GM12875 (cell line): ENCODE data around the gene UNCX.
"Not testable (repeated sequence)": the region's sequence is repeated elsewhere in the genome, so short reads cannot be mapped to it uniquely, and the experiment has no call there.

Experiments
- H3K4me3 ChIP-seq: one replicate; pipeline ENCODE4 v1.5.1; 2011; ENCODE audit warnings: low read depth, low read length, control low read depth
- CTCF ChIP-seq: IDR thresholded peaks from 2 replicates; pipeline ENCODE4 v1.5.1; 2011; ENCODE audit warnings: low read depth, mild to moderate bottlenecking, control low read depth, inconsistent platforms, low read length, moderate library complexity, borderline replicate concordance; ENCODE audit not compliant: insufficient read depth

Gene UNCX

GRCh38 chr7:1196950-1197349, 35.7 kb upstream of the UNCX start:
- TF ChIP-seq CTCF, result no peak
- no peak overlapping the region for H3K4me3 ChIP-seq

DNA sequence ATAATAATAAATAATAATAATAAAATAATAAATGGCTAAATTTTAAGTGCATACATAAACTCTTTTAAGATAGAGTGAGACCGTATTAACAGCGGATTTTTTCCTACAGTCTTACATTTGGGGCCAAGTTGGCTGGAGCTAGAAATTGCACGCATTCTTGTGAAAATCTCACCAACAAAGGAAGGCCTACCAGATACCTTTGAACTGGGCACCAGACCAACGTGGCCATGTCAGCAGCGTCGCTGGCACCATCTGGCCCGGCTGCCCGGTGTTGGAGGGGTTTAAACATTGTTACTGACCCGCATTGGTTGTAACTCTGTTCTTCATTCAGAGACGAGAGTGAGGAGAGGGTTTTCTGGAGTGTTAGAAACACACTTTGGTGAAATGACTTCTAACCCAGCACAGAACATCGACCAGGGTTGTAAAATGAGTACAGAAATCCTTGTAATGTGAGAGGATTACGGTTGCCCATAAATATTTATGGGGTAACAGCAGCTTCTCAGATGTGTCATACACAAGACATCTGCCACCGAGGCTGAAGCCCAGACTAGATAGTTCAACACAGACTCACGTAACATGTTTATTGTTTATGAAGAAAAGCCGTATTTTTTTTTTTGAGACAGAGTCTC, 34.6 kb upstream of the UNCX start:
- H3K4me3 ChIP-seq, result no peak overlapping the region
- TF ChIP-seq CTCF, result no peak

DNA sequence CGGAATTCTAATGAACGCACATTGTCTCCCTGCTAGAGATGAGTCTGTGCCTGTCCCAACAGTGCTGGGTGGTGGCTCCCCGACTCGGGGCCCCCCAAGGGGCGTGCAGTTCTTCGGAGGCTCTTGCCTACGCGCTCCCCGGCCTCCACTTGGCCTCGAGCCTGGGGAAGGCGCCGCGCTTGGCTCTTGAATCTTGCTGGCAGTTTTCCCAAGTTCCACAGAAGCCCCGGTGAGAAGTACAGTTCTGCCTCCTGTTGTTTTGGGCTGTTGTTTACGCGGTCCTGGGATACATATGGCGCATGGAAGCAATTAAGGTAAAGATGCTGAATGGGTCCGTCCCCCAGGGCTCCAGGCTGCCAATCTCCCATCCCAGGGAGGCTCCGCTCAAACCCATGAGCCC, 32.6 kb upstream of the UNCX start:
- TF ChIP-seq CTCF, result no peak
- H3K4me3 ChIP-seq, result no peak overlapping the region

- H3K4me3 ChIP-seq, result no peak overlapping the region
- no peak for TF ChIP-seq CTCF
Measured at GRCh38 chr7:1201916-1202315, 30.8 kb upstream of the UNCX start.

DNA sequence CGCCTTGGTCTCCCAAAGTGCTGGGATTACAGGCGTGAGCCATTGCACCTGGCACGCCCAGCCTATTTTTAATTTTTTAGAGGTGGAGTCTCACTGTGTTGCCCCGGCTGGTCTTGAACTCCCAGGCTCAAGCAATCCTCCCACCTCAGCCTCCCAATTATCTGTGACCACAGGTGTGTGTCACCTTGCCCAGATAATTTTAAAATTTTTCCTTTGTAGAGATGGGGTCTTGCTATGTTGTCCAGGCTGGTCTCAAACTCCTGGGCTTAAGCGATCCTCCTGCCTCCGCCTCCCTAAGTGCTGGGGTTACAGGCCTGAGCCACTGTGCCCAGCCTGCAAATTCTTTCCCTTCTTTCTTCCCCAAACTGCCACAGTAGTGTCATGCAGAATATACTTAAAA, 29.8 kb upstream of the UNCX start:
- H3K4me3 ChIP-seq, result not testable (repeated sequence)

DNA sequence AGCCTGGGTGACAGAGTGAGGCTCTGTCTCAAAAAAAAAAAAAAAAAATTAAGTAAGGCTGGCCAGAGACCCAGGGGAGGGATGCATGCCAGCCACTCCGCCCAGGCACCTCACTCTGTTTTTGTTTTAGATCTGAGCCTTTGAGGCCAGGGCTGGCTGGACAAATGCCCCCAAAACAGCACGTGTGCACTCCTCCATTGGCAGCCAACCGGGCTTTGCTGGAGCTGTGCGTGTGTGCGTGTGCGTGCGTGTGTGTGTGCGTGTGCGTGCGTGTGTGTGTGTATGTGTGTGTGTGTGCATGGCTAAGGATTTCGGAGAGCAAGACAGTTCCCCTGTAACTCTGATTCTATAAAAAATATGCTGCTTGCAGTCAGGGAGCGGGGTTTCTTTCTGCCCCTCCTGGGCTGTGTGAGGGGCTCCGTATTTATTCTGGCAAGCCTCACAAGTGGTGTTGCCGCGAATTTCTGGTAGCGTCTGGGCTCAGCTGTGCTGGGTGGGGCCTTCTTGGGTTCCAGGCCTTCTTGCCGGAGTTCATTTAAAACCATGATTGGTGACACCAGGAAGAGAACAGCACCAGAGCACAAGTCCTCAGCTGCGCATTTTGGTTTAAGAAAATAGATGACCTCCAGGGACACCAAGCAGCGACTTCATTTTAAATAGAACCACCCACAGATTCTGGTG, 28.1 kb upstream of the UNCX start:
- no peak for TF ChIP-seq CTCF

DNA sequence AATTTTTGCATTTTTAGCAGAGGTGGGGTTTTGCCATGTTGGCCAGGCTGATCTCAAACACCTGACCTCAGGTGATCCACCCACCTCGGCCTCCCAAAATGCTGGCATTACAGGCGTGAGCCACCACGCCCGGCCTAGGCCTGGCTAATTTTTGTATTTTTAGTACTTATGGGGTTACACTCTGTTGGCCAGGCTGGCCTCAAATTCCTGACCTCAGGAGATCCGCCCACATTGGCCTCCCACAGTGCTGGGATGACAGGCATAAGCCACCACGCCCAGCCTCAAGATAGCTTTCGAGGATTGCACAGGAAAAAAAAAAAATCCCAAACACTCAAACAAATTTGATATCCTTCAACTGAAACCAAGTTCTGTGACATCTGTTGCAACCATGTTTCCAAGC, 26.9 kb upstream of the UNCX start:
- not testable (repeated sequence) for H3K4me3 ChIP-seq

More for the DNA sequence above, 28.1 kb upstream of the UNCX start:
- H3K4me3 ChIP-seq, result no peak overlapping the region

- TF ChIP-seq CTCF, result no peak
- no peak overlapping the region for H3K4me3 ChIP-seq
Measured at GRCh38 chr7:1209097-1209496, 23.6 kb upstream of the UNCX start.
